HCEC 1CT (cell line): Measurements from ENCODE around the gene KCNK3.
"Not testable (repeated sequence)": the region's sequence is repeated elsewhere in the genome, so short reads cannot be mapped to it uniquely, and the experiment has no call there.

Experiments used
- DNase-seq: peaks from one replicate; pipeline ENCODE4 v3.0.0-alpha.2; 2017

KCNK3 gene

DNA sequence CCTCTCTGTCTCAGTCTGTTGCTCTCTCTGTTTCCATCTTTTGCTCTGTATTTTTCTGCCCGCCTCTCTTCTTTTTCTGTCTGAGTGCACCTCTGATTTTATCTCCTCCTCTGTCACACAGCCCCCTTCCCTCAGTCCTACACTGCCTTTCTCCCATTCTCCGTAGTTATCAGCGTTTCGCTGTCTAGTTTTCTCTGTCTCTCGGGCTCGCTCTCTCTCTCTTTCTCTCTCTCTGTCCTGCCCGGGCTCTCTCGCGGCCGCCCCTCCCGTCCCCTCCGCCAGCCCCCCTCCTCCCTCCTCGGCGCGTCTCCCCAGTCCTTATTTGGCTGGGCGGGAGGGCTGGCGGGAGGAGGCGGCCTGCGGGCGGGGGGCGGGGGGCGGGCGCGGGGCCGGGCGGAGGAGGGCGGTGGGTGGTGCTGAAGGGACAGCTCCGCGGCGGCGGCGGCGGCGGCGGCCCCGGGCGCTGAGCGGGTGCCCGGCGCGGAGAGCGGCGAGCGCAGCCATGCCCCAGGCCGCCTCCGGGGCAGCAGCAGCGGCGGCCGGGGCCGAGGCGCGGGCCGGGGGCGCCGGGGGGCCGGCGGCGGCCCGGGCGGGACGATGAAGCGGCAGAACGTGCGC, at the start of gene KCNK3:
TSS of gene KCNK3 (plus strand) at position 444 of the 618 bp plus-strand sequence. CDS start at position 598, 154 bp downstream.
- DNase-seq, result no peak

DNA sequence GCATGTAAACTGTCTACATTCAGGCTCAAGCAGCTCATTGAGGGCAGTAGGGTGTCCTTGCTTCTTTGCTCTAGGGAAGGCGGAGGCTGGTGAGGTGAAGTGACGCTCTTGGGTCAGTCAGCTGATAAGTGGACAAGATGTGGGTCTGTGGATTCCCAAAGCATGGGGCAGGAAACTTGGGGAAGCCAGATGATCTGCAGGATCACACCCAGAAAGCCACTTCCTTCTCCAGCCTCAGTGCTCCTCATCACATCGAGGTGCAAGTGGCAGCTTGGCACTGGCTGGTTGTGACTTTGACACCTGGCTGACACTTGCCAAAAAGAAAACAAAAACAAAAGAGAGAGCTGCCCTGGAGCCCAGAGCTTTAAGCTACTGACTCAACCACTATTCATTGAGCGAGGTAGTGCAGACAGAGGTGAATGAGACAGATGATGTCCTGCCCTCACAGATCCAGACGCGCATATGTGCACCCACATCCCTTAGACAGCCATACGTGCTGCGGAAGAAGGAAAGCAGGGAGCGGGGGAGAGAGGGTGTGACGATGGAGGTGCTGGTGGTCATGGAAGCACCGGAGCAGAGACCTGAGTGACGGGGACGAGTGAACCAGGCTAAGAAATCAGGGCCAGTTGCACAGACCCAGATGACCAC, 48.2 kb upstream of the KCNK3 start:
- DNase-seq, result no peak

DNA sequence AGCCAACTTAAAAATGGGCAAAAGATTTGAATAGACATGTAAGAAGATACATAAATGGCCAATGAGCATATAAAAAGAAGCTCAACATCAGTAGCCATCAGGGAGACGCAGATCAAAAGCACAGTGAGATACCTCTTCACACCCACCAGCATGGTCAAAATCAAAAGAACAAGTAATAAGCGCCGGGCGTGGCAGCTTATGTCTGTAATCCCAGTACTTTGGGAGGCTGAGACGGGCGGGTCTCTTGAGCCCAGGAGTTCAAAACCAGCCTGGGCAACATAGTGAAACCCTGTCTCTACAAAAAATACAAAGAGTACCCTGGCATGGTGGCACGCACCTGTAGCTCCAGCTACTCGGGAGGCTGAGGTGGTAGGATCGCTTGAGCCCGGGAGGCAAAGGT, 46.8 kb upstream of the KCNK3 start:
- DNase-seq, result no peak

DNA sequence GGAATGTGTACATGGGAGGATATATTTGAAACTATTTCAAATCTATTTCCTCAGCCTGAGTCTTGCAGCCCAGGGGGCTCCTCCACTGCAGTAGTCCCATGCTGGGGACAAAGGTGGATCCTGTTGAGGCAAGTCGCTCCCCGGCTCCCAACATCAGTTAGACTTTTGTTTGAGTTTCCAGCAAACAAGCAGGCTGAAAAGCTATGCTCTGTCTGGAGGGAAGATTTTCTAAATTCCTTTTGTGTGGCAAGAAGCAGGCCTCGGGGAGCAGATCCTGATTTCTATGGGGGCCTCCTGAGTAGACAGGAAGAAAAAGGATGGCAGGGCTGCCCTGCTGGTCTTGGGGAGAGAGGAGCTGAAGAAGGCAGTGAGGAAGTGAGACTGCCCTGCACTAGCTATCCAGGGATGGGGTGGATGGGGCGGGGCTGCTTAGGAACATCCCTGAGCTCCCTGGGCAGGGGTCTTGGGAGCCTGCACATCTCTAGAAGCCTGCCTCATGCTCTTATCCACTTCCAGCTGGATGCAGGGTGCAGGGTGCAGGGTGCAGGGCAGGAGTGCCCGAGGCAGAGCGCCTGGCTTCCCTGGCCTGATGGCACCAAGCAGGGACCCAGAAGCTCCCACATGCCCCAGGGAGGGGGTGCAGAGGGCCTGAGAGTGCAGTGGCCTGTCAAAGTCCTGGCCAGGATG, 45.4 kb upstream of the KCNK3 start:
- DNase-seq, result no peak

DNA sequence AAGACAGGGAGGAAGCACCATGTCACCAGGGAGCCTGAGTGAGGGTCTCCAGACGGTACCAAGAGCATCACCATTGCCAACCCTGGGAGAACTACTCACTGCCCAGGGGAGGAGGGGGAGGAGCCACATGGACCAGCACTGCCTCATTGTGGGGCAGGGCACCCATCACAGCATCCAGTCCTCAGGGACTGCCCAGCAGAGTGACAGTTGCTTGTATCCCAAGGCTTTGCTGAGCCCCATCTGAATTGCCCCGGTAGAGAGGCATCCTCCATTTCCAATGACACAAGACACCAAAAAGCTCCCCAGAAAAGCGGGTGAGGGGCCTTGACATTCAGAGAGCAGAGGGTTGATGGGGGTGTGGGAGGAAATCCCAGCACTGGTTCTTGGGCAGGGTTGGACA, 44.5 kb upstream of the KCNK3 start:
- DNase-seq, result no peak

DNA sequence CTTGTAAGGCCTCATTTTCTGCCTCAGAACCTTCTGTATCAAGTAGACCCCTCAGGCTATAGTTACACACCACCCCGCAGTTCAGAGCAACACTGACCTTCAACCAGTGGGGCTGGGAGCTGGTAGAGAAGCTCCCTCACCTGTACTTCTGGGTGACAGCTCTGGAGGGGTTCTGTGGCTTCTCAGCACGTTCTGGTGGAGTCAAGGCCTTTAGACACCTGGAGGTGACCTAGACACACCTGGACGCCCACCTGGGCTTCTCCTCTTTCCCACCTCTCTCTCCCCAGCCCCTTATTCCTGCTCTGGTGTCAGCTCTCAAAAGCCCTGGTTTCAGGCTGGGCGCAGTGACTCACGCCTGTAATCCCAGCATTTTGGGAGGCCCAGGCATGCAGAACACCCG, 44.0 kb upstream of the KCNK3 start:
- no peak for DNase-seq

DNA sequence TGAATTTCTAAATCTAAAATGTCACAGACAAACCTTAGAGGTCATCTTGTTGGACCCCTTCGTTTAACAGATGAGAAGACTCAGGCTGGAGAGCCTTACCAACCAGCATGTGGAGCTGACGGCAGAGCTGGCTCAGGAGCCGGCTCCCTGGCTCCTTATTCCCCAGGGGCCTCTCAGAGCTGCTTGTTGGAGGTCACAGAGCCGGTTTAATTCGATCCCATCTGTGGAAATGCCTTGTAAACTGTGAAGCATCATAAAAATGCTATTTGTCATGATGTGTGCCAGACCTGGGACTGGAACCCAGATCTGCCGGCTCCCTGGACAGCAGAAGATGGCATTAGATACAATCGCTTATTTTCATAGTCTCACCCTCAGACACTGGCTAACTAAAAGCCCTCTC, 43.2 kb upstream of the KCNK3 start:
- no peak for DNase-seq

DNA sequence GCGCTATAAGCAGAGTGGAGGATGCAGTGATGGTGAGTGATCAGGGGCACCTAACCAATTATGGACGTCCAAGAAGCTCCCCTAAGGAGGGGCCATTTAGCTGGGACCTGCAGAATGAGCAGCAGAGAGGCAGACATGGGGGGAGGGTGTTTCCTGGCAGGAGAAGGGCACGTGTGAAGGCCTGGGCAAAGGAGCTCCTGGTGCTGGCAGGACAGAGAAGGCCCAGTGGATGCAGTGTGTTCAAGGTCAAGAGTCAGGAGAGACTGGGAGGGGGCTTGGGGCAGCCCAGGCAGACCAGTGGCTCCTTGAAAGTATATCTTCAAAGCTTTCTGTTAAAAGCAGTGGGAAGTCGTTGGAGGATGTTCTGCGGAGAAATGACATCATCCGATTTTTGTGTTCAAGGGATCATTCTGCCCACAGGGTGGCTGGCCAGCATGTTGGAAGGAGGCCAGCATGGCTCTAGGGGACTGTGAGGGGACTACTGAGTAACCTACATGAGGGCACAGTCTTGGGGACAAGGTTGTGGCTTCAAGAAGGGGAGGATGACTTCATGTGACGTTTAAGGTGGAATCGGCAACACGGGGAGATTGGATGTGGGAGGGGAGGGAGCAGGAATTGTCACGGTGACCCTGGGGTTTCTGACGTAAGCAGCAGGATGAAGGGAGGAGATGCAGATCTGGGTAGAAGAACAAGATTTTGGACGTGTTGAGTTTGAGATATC, 42.4 kb upstream of the KCNK3 start:
- DNase-seq, result no peak

DNA sequence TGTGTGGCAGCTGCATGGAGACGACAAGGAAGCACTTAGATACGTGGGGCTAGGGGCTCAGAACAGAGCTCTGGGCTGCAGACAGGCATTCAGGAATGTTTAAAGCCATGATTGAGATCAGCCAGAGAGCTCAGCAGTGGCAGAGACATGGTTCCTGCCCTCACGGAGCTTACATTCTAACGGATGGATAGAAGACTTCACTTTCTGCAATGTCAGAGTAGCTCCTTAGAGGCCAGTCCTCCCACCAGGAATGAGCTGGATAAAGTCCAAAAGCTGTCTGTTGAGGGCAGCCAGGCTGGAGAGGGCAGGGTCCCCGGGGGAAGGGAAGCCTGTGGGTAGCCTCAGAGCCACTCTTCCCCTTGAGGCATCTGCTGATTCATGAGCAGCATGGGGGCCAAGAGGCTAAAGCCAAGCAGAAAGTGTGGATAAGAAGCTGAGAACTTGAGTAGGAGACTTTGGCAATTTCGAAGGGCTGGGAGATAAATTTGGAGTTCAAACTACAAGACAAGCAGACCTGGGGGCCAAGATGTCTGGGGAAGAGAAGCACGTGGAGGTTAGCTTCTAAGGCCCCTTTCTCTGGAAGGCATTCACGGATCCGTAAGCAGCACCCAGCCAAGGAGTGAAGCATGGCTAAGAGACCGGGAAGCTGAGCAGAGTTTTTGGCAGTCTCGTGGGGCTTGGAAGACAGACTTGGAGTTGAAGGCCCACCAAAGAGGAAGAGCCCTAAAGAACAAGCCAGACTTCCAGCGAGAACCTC, 41.6 kb upstream of the KCNK3 start:
- no peak for DNase-seq

DNA sequence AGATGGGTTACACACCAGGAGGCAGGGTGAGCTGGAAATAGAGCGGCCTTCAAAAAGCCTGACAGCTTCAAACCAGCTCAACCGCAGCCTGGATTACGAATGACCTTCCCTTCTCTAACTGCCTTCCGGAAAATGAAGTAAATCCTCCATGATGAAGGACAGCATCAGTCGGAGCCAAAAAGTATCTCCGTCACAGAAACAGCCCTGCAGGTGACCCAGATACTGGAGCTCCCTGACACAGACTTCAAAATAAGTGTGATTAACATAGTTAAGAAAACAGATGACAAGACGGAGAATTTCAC, 41.1 kb upstream of the KCNK3 start:
- DNase-seq, result no peak

DNA sequence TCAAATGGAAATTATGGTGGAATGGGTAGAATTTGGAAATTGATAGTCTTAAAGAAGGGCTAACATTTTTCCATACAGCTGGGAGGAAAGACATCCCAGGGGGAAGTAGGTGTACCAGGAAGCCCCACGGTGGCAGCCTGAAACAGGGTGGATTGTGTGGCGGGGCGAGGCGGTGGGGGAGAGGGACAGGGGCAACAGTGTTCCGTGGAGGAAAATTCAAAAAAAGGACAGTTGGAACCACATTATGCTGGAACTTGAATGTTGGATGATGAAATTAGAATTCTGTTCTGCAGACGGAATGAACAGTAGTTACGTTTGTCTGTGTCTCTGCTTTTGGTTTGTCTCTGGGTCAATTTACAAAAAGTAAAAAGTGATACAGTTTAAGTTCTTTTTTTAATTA, 40.7 kb upstream of the KCNK3 start:
- no peak for DNase-seq

DNA sequence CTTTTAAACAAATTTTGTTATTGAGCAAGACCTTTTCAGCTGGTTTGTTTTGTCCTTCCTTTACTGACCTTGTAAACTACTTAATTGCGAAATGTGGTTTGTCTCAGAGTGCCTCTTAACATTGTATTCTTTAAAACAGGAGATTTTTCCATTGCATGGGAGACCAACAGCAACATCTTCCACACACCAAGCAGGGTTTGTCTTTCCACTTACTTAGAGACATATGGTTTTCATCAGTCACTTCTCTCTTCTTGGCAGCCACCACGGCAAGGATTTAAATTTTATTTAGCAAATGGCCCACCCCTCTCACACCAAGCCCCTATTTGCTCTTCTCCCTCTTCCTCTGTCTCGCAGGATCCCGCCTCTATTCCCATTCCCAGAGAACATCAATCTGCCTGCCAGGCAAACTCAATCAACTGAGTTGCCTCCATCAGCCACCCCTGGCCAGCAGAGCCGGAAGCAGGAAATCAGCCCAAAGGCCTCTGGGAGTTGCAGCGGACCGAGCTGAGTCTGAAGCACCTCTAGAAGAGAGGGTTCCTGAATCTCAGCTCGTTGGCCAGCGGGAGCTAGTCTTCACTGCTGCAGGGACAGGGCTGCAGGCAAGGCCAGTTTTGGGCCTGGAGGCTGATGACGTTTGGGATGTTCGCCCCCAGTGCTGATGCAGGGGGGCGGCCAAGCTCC, 40.0 kb upstream of the KCNK3 start:
- DNase-seq, result peak; percentile 41

DNA sequence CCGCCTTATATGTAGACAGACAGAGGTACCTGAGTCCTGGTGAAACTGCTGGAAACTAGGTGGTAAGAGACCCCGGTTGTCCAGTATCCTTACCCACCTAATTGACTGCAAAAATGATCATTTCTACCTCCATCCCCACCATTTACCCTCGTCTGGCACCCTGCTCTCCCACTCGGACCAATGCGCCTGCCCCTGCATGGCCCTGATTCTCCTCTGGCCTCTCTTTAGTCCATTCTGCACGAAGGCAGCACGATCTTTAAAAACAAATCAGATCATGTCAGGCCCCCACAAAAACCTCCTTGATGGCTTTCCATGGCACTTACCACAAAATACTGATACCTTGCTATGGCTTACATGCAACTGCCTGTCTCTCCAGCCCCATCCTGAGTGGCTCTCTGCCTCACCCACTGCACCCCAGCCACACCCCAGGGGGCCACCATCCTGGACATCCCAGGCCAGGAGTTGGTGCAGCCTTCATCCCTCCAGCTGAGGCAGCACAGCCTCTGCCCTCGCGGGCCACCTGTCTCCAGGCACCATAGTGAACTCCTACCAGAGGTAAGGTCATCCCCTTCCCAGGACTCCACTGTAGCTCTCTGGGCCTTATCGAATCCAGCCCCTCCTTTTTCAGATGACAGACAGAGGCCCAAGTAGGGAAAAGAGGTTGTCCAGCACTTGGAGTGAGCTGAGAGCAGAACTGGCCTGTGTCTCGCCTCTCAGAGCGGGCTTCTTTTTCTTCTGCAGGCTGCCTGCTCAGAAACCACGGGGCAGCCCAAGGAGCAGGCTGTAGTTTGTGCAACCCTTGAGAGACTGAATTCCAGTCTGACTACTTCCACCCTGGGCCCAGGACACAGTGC, 39.1 kb upstream of the KCNK3 start:
- no peak for DNase-seq

DNA sequence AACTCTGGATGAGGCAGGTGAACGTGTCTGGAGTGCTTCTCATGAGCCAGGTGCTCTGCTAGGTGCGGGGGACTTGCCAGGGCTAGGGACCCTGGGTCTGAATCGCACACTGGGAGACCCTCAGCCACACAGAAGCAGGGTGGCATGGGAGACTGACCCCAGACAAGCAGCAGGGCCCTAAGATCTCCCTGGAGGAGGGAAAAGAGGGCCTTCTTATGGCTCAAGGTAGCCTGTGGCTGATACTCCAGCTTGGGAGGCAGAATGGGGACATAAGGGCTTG, 38.5 kb upstream of the KCNK3 start:
- DNase-seq, result no peak

DNA sequence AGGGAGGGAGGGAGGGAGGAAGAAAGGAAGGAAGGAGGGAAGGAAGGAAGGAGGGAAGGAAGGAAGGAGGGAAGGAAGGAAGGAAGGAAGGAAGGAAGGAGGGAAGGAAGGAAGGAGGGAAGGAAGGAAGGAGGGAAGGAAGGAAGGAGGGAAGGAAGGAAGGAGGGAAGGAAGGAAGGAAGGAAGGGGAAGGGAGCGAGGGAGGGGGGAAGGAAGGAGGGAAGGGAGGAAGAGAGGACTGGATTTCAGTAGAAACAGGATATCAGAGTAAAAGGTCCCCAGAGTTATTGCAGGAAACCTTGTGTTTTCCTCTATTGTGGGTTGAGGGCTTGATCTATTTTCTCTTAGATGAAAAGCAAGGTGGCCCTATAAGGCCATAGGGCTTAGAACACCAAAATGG, 37.4 kb upstream of the KCNK3 start:
- not testable (repeated sequence) for DNase-seq

DNA sequence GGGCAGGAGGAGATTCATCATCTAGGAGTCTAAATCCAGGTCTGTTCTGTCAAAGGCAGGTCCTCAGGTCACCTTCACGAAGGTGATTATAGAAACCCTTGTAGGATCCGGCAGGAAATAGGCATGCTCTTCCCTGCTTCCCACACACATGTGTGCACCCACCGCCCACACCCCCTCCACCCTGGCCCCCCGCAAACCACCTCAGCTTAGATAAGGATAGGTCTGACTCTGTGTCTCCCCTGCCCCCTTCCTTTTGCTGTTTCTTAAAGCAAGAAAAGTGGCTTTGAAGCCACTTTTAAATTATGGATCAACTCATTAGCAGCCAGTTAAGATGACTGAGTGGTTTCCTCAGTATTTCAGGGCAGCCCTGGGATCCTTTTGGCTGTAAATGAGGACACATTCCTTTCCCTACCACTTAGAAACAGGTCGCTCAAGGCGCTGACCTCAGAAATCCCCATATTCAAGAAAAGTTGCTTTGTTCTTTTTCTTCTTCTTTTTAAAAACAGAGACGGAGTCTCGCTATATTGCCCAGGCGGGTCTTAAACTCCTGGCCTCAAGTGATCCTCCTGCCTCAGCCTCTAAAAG, 36.8 kb upstream of the KCNK3 start:
- DNase-seq, result no peak

DNA sequence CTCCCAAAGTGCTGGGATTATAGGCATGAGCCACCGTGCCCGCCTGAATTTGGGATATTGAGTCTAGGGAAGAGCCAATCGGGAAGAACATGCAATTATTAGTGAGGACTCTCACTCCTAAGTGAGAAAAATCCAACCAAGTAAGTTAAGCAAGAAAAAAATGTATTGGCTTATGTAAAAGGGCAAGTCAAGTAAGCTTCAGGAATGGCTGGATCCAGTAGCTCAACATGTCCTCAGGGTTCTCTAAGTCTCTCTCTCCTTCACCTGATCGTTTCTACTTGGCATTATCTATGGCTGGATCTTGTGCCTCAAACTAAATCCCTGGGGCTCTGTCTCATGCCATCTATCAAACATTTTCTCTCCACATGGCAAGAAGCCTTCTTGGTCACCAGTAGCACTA, 35.3 kb upstream of the KCNK3 start:
- no peak for DNase-seq

DNA sequence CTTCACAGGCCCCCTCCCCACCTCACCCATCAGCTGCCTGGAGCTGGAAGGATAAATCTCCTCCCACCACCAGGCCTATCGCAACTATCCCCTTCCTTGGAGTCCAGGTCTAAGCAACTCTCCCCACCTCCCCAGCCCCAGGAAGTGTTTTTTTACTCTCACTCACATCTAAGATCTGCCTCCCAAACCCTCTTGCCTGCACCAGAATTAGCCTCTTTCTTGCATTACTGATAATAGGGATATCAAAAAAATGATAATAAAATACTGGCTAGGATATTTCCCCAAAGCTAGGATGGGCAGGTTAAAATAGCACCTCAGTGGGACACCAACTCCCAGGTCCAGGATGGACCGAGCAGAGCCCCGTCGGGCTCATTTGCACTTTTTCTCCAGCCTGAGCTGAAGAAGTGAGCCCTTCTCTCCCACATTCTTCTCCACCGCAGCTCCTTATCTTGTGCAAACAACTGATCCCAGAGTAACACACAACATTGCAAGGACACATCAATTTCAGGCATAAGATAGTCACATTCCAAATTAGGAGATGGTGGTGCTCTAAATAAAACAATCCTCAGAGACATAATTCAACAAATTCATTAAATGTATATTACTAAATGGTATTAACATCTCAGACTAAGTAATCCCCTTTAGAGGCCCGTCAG, 33.7 kb upstream of the KCNK3 start:
- DNase-seq, result no peak

DNA sequence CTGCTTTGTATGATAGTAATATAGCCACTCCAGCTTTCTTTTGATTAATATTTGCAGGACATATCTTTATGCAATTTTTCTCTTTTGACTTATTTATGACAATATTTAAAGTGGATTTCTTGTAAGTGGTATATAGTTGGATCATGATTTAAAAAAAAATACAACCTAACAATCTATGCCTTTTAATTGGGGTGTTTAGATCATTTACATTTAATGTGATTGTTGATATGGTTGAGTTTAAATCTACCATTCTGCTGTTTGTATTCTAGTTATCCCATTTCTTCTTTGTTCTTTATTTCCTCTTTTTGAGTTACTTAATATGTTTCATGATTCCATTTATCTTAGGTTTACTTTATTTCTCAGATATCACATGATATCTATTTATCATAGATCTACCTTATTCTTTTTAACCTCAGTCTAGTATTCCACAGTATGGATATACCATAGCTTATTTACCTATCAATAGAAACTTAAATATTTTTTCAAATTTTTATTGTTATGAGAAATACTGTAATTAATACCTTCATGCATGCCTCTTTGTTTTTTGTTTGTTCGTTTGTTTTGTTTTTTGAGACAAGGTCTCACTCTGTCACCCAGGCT, 32.1 kb upstream of the KCNK3 start:
- DNase-seq, result no peak

DNA sequence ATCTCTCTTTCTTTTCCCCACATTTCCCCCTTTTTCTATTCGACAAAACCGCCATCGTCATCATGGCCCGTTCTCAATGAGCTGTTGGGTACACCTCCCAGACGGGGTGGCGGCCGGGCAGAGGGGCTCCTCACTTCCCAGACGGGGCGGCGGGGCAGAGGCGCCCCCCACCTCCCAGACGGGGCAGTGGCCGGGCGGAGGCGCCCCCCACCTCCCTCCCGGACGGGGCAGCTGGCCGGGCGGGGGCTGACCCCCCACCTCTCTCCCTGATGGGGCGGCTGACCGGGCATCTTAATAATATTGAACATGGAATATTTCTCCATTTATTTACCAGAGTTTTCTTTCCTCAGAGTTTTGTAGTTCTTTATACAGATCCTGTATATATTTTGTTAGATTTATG, 27.2 kb upstream of the KCNK3 start:
- not testable (repeated sequence) for DNase-seq

DNA sequence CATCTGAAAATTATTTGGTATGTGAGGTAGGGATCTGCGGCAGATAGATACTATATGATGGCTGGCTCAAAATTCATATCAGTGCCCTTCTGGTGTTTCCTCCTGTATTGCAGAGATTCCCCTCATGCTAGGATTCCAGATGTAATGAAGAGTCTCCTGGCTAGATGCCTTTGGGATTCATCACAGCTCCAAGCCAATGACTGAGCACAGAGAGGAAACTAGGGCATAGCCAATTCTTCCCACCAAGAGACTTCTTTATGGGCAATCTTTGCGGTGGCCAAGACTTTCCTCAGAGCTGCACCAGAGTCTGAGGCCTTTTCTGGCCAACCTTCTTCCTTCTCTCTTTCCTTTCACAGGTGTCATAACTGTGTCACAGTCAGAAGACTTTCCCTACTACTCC, 25.9 kb upstream of the KCNK3 start:
- peak; percentile 21 for DNase-seq
